ENCODE data around the gene PIAS3.

GRCh38 chr1:145891587-145892485, 33.0 kb upstream of the PIAS3 start:
- peak; percentile 85 for TF ChIP-seq CTCF (IDR thresholded peaks at IDR 0.05; ENCODE audit: low read depth, low read length)
- no peak for TF ChIP-seq MAX (IDR thresholded peaks at IDR 0.05; ENCODE audit: low read depth, low read length)

All from NB4 (cell line).